Activated CD4-positive, CD25-positive, alpha-beta regulatory T cell treated with anti-CD3 and anti-CD28 coated beads, Interleukin-2, amount 50 U/mL, for 24 hours (primary cell): ENCODE data around the gene ERC1.

Experiments used
- ATAC-seq, 2 donors: fragments of 150-1000 bp; cut with Tn5 transposase; one replicate each; pipeline ENCODE4 v1.10.0; 2021; ENCODE audit warnings: mild to moderate bottlenecking in 1 of 2, moderate library complexity in 1 of 2

The ERC1 gene

DNA sequence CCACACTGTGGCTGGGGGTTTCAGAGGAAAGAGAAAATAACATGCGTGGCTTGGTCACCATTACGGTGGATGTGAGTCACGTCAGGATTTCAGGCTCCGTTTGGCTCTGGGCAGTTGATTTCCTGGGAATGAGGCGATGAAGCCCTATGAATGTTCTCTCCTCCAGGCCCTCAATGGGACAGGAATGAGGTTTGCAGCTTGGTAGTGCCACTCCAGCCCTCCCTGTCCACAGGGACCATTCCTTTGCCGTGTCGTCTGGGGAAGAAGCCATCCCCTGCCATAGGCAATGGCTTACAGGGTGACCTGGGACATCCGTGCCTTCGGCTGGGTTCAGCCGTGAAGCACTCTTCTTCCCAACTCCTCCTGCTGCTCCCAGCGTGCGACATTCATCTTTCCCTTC is 508.3 kb downstream of the ERC1 start:
- ATAC-seq = no peak

DNA sequence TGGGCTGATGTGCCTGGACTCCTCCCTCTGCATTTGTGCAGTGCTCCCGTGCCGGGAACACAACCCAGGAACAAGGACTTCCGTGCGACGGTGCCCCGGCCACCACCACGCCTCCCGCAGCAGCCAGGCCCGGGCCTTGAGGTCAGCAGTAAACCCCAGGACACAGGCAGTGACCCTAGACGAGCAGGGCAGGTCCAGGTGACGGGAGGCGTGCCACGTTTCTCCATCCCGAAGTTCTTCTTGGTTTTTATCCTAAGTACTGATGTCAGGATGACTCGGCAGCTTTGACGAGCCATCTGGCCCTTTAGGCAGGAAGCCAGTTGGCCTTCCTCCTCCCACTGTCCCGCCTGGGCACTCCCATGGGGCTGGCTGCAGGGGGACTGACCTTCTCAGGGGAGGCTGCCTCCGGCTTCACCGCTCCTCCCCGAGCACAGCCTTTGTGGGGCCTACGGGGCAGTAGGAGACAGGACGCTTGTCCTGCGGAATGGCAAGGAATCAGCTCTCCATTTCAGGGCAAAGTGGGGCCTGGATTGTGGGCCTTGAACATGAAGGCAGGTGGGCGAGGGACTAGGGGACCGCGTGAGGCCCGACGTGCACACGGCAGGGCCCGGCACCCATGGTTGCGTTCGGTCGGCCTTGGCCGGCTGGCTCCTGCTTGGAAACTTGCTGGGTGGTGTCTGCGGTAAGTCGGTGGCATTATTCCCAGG is 509.2 kb downstream of the ERC1 start:
- no peak for ATAC-seq

DNA sequence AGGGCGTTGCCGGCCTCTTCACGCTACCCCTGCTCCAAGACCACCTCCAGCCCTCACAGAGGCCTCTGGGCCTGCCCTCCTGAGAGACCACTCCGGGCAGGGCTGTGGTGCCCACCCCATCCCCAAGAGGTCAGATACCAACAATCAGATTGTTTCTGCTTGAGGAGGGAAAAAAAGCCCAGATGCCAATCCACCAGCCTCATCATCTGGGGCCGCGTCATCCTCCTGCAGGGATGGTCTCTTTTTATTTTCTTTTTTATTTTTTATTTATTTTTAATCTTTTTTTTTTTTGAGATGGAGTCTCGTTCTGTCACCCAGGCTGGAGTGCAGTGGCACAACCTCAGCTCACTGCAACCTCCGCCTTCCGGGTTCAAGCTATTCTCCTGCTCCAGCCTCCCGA is 510.0 kb downstream of the ERC1 start:
- ATAC-seq = no peak

DNA sequence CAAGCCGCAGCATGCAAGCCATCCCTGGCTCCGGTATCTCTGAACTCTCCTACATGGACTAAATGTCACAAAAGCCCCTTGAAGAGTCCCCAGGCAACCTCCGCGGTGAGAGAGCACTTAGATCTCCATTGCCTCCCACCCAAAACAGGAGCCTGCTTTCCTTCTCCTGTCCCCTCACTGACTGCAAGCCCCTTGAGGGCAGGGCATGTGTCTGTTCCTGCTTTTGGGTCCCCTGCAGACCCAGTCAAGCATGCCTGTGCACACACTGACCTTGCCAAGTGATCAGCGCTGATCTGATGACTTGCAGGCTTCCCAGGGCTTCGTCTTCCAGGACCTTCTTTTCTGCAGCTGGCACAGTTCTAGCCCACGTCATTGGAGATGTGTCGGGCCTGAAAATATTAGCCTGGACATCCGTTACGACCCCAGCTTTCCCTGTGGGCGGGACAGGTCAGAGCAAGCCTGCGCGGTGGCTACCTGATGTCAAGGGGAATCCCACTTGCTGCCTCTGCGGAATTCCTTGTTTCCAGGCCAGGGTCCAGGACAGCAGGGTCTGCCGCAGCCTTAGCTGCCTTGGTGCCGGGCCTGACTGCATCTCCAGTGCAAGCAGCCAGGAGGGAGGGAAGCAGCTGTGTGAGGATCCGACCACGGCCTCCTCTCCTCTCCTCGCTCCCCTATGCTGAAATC is 510.8 kb downstream of the ERC1 start:
- no peak for ATAC-seq

DNA sequence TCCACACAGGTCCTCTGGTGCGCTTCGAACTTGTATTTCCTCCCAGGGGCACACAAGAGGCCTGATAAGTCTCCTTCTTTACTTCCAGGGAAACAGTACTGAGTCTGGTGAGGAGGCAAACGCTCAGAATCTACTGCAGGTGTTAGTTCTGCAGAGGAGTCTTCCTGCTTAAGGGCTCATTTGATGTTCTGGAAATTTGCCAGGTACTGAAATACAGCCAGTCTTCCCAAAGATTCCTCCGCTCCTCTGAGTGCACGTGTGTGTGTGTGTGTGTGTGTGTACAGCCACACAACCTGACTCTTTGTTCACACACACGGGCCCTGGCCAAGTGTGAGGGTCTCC is 511.3 kb downstream of the ERC1 start:
- no peak for ATAC-seq

DNA sequence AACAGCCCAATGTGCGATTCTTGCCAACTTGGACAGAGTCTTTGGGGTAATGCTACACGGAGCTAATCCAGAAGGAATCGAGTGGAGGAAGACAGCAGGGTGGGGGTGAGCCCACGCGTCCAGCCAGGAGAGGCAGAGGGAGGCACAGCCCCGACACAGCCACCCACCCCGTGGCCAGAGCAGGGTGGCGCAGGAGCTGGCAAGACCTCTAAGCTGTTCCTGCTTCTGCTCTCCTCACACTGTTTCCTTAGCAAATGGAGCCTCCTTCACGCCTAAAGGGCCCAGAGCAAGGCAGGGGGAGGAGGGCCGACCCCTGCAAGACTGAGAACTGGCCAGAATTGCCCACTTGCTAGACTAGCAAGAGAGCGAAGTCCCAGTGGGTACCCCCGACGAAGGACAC is 511.8 kb downstream of the ERC1 start:
- ATAC-seq = no peak

DNA sequence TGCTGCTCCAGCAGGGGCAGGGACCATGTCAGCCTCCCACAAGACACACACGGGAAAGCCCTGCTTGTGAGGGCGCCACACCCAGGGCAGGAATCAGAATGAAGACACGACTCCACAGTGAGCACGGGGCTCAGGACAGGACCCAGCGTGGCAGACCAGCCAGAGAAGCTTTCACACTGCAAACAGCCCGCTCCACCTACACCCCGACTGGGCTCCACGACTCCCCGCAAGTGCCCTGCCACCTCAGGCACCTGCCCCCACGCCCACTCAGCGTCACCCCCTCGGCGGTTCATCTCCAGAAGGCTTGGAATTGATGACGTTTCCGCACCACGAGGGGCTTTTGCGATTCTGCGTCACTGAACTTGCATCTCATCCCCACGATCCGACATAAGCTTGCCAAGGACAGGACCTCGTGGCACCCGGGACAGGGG is 512.3 kb downstream of the ERC1 start:
- ATAC-seq = no peak

DNA sequence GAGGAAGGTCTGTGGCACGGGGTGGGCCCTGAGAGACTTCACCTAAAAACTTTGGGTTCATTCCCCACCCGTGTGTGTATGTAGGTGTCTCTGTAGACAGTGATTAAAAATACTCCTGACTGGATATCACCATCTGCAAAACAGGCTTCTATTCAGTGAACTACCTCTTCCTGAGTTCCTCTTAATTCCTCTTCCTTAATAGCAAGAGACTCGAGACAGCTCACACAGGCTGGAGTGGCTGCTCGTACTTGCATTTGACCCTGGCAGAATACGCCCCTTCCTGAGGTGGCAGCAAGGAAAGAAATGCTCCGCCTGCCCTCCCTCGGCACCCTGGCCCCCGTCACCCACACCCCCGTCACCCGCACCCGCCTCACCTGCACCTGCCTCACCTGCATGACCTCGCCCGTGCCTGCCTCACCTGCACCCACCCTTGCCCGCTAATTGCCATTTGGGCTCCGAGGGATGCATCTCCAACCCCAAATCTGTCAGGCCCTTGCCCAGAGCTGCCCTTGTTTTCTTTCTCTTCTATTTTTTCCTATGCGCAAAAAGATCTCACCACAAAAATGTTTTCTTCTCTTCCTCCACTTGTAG is 513.4 kb downstream of the ERC1 start:
- ATAC-seq = no peak

DNA sequence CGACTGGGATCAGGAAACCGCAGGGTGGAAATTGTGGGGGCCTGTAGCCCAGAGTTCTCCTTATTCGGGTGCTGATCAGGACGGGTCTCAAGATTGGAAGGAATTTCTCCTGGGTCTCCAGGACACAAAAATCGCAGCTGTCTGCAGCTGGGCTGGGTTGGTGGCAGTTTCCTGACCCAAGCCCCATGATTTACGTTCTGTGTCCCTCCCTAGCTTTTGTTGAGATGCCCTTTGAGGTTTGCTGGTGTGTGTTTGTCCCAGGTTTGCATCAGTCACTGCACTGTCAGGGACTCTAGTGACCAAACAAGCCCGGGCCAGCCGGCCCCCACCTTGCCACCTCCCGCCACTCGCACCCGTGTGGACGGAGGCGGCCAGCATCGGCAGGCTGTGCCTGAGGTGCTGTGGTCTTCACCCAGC is 513.9 kb downstream of the ERC1 start:
- no peak for ATAC-seq

DNA sequence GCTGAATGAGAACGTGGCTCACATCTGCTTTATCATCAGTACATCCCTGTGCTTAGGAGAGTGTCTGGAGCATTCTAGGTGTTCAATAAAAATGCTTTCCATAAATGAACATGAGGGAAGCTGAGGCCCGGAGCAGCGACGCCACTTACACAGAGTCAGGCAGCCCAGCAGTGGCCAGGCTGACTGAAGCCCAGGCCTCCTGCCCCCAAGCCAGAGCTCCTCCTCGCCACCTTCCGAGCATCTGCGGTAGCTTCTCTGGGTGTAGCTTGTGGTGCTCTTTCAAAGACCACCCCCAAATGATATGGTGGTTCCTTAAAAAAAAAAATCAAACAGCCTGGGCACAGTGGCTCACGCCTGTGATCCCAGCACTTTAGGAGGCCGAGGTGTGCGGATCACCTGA is 514.6 kb downstream of the ERC1 start:
- no peak for ATAC-seq

DNA sequence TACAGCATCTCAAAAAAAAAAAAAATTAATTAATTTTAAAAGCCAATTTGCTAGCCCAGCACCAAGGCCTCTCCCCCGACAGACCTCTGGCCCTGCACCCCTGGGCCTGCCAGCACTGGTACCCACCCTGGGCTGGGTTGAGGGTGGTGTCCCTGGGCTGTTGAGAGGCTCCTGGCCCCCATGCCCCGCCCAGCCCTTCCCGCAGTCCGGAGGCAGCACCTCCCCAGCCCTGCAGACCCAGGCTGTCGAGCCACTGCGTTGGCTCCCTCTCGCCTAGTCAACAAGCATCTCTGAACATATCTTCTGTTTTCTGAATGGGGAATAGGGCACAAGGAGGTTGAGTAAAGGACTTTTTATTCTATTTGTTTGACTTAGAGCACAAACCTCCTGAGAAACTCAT is 516.3 kb downstream of the ERC1 start:
- ATAC-seq = no peak

DNA sequence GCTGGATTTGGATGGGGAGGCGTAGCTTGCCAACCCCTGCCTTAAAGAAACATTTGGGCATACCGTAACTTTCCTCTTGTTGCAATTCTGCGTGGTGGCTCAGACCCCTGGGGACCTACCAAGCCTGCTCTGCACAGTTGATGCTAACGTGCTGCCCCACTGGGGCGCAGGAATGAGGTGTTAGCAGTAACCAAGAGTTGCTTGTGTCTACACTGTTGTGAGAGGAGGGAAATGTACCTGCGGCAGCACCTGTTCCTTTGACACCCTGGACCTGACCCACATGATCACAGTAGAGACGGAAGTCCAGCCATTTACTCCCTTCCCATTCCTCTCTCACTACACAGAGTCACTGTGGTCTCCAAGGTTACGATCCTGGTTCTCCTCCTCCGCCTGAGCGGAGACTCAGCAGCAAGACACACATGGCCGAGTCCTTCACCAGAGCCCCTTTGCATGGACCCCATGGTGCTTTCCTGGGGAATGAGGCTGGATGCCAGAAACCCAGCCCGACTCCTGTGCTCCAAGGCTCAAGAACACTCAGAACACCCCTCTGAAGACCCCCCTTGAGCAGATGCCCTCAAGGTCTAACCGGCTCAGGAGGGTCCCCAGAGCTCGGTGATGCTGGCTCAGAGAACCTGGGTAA is 518.5 kb downstream of the ERC1 start:
- no peak for ATAC-seq

DNA sequence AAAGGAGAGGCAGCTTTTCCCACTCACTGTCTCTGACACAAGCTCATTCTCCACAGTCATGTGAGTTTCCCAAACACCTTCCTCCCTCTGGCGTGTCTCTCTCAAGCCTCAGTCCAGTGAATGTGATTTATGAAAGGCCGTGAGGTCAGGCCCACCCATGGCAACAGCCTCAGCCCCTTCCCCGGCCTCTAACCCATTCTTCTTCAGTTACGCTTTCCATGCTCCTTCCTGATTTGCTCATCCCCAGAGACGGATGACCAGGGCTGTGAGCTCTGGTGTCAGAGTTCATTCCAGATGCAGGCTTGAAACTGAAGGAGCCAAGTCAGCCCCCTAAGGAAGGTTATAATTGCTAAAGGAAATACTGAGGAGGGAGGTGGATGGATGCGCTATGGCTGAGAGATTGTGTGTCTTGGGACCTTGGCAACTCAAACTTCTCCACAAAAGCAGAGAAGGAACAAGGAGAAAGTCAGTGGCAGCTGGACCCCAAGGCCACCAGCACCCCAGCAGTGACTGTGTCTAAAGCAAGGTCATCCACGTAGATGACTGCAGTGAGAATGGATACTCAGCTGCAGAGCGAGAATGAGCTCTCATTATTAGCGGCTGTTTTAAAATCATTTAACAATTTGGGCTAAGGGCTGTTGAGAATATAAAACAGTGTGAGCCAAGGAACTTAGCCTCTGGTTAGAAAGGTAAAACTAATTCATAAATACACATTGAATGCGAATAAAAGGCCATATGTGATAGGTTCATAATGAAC is 519.2 kb downstream of the ERC1 start:
- ATAC-seq = no peak

DNA sequence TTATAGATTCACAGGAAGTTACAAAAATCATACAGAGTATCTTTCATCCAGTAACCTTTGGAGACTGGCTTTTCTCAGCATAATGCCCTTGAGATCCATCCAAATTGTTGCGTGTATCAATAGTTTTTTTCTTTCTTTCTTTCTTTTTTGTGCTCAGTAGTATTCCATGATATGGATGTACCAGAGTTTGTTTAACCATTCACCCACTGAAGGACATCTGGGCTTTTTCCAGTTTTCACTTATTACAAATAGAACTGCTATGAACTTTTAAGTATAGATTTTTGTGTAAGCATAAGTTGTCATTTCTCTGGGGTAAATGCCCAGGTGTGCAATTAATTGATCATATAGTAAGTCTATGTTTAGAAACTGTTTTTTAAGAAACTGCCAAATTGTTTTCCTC is 524.0 kb downstream of the ERC1 start:
- ATAC-seq = no peak

DNA sequence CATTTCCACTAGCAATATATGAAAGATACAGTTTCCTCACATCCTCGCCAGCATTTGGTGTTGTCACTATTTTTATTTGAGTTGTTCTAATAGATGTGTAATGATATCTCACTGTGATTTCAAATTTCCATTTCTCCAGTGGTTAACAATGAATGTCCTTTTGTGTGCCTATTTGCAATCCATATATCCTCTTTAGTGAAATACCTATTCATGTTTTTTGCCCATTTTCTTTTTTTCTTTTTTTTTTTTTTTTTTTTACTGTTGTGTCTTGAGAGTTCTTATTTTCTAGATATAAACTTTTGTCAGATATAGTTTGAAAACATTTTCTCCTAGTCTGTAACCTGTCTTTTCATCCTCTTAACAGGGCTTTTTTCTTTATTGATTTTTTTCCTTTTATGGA is 524.4 kb downstream of the ERC1 start:
- no peak for ATAC-seq

DNA sequence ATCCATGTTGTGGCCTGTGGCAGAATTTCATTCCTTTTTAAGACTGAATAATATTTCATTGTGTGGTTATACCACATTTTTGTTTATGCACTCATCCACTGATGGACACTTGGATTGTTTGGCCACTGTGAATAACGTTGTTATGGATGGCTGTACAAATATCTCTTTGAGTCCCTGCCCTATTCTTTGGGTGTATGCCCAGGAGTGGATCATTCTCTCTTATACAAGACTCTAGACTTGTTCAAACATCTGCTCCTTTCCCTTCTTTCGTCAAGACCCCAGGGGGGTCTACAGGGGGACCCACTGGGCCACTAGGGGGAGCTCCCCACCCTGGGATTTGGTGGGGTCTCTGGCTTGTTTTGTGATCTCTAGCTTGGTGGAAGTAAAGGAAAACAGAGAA is 526.0 kb downstream of the ERC1 start:
- ATAC-seq = no peak

DNA sequence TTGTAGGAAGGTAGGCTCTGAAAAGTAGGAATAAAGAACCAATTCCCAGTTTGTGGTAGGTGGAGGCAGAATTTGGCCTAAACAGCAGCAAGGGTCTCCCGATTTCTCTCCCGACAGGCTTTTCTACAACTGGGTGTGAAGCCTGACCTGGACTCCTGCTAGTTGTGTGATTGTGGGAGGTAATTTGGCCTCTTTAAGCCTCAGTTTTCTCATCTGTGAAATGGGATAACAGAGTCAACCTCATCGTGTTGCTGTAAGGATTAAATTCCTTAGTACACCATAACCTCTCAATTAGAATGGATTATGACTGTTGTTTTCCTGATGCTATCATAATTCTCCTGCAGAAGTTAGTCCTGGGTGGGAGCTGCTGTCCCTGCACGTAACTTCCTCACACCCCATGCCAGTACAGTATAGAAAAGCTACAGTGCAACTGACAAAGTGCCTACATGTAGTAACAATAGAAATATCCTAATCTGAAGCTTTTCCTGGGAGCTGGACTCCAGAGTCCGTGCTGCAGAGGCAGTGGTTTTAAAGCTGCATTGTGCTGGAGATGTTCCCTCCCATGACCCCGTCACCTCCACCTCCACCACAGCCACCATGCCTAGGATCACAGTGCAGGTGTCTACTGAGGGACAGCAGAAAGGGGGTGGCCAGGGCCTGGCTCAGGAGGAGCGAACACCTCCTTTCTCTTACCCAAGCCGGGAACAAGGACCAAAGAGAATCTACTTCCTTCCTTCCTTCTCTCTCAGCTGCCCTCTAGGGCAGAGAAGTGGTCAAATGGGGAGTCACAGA is 526.9 kb downstream of the ERC1 start:
- no peak for ATAC-seq

DNA sequence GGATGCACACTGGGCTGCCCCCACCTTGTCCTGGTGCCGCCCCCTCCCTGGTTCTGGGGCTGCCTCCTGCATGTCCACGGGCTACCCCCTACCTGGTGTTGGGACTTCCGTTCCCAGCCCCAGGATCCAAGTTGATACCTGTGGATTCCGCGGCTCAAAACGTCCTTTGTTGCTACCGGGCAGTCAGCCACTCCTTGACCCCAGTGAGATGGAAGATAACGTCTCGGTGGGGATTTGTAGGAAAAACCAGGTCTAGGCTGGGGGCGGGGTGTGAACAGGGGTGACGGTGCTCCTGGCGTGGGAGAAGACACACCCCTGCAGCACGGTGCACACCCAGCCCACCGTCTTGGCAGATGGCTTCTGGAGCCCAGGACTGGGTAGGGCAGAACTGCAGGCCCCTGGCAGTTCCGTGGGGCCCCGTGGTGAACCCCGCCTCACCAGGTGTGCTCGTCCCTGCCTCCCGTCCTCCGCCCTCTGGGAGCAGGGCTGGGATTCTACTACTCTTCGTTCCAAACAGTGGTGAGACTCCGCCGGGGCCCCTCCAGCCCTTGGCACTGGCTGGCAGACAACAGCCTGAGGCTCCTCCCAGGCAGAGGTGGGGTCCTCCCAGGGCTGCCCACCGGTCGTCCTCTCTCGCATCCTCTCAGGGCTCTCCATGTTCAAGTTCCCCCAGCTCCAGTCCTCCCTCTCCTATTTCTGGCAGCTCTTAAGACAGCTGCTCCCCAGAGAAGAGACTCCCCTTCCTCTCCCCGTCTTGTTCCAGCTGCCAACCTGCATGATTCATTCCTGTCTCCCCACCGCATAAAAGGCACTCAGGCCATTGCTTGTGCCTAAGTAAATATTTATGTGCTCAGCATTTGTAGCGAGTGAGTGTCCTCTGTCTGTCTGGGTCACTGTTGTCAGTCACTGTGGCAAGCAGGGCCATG is 527.8 kb downstream of the ERC1 start:
- no peak for ATAC-seq

DNA sequence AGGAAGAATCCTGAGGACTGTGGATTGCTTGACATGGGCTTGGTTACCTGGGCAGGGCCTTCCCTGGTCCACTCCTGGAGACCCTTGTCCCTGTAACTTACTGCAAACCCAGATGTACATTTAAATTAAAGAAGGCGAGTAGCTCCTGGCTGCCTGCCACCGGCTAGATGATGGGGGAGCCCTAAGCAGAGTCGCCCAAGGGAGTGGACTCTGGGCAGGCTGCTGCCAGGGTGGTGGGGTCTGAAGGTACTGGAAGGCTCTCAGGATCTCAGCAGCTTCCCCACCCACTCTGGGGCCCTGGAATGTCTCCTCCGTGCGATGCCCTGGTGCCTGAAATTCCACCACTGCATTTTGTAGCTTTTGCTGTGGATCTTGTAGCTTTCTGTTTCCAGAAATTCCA is 528.6 kb downstream of the ERC1 start:
- no peak for ATAC-seq

DNA sequence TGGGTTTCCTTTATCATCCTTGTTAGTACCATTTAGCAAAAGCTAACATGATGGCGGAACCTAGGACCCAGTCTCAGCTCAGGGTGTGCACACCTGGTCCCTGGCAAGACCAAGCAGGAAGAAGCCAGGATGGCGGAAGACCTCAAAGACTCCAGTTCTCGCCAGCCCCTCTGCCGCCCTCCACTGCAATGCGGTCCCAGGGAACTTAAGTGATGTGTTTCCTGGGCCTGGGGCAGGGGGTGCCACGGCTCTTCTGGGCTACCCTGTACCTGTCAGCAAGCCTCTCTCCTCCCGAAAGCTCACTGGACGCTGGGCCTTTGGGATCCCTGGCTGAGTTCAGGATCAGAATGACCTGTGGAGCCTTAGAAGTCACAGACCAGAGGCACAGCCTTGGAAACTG is 532.0 kb downstream of the ERC1 start:
- ATAC-seq = no peak

DNA sequence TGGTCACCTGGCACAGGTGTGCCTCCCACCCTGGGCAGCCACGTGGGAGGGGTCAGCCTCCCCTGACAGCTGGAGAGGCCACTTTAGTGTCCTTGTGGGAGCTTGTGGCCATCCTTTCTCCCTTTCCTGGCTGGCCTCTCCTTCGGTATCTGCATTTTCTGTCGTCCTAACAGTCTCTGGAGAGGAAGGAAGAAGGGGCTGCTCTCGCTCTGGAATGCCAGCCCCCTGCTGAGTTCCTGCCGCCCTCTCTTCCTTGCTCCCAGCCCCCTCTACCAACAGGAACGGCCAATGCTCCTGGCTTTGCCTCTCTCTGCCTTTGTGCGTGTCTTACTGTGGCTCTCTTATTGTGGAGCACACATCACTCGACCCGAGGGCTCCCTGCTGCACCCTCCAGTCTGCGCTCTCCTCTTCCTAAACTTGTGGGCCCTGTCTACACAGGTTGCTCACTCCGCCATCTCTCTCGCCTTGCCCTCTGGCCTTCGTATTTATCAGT is 532.6 kb downstream of the ERC1 start:
- ATAC-seq = no peak
